Keratinocyte (primary cell): Measurements from ENCODE around the gene SF3B2. TPM values are rescaled to one million over a fixed set of nuclear protein-coding genes. Genes with fewer than 3 reads are reported as not detected.

ENCODE experiments used
- DNase-seq: peaks from one replicate; pipeline ENCODE4 v3.0.0-alpha.2; 2011; ENCODE audit warnings: low read depth, missing footprints, low spot score
- FAIRE-seq: peaks from 2 replicates; lab custom pipeline; 2011; peaks lifted over from hg19 to GRCh38; lab: Jason Lieb, UNC
- H2AFZ ChIP-seq: 2 replicates; pipeline ENCODE4 v1.6.0; 2012; ENCODE audit warnings: low read length, control low read depth, inconsistent platforms; ENCODE audit not compliant: control insufficient read depth
- H3K27ac ChIP-seq: 2 replicates; pipeline ENCODE4 v1.5.1; 2011; ENCODE audit warnings: low read length; ENCODE audit not compliant: control insufficient read depth, insufficient read depth
- H3K27me3 ChIP-seq: 3 replicates; pipeline ENCODE4 v1.6.0; 2011; ENCODE audit warnings: low read length; ENCODE audit not compliant: control insufficient read depth, insufficient read depth; ENCODE audit errors: extremely low read depth
- H3K36me3 ChIP-seq, 2 experiments: 2 replicates in 1 of 2; 3 replicates in 1 of 2; pipeline ENCODE4 v1.5.1; 2011; ENCODE audit warnings: low read length in 2 of 2, mild to moderate bottlenecking in 1 of 2; ENCODE audit not compliant: control insufficient read depth in 2 of 2, insufficient read depth in 2 of 2; ENCODE audit errors: extremely low read depth in 1 of 2
- H3K4me1 ChIP-seq: 3 replicates; pipeline ENCODE4 v1.5.1; 2011; ENCODE audit warnings: low read length; ENCODE audit not compliant: control insufficient read depth, insufficient read depth; ENCODE audit errors: extremely low read depth
- H3K4me2 ChIP-seq: 3 replicates; pipeline ENCODE4 v1.6.0; 2011; ENCODE audit warnings: low read depth, low read length; ENCODE audit not compliant: control insufficient read depth, insufficient read depth; ENCODE audit errors: extremely low read depth
- H3K4me3 ChIP-seq, 3 experiments: fragments of 200-600 bp in 1 of 3; sonication (generic) in 1 of 3; 2 replicates in 2 of 3; 3 replicates in 1 of 3; pipeline ENCODE4 v1.5.1; 2011 to 2016; ENCODE audit warnings: low read length in 3 of 3, mild to moderate bottlenecking in 3 of 3, control low read depth in 2 of 3, inconsistent platforms in 1 of 3, low read depth in 1 of 3, mixed read lengths in 1 of 3, mixed run types in 1 of 3, moderate library complexity in 1 of 3; ENCODE audit not compliant: control insufficient read depth in 2 of 3, insufficient read depth in 2 of 3; ENCODE audit errors: extremely low read depth in 1 of 3
- H3K79me2 ChIP-seq: 2 replicates; pipeline ENCODE4 v1.6.0; 2012; ENCODE audit warnings: low read length; ENCODE audit not compliant: control insufficient read depth, insufficient read depth
- H3K9ac ChIP-seq: 3 replicates; pipeline ENCODE4 v1.6.0; 2011; ENCODE audit warnings: low read length; ENCODE audit not compliant: control insufficient read depth, insufficient read depth; ENCODE audit errors: extremely low read depth
- H3K9me1 ChIP-seq: 3 replicates; pipeline ENCODE4 v1.6.0; 2011; ENCODE audit warnings: low read length; ENCODE audit not compliant: control insufficient read depth, insufficient read depth; ENCODE audit errors: extremely low read depth
- H3K9me3 ChIP-seq: 2 replicates; pipeline ENCODE4 v1.5.1; 2012; ENCODE audit warnings: low read depth, low read length; ENCODE audit not compliant: control insufficient read depth
- H4K20me1 ChIP-seq: 3 replicates; pipeline ENCODE4 v1.6.0; 2011; ENCODE audit warnings: low read length; ENCODE audit not compliant: control insufficient read depth, insufficient read depth; ENCODE audit errors: extremely low read depth
- EZH2 ChIP-seq: IDR thresholded peaks from one replicate; pipeline ENCODE4 v1.6.1; 2012; ENCODE audit warnings: inconsistent platforms, mild to moderate bottlenecking, low read length, moderate library complexity
- dilution Hi-C: fragments of 300-500 bp; cut with MboI; formaldehyde crosslinking; loops from one replicate; pipeline ENCODE4 v1.7.0; 2020; ENCODE audit warnings: low sequenced_read_pairs; ENCODE audit not compliant: extremely low pct_ligation_motif_present
- polyA plus RNA-seq, 5 experiments: library from polyadenylated mRNA; depleted of rRNA in 3 of 5; stranded (reverse) in 3 of 5; stranded (forward) in 1 of 5; unstranded in 1 of 5; fragments of >200 nt; gene quantifications; 1 replicate in 1 of 5; 2 replicates in 3 of 5; 3 replicates in 1 of 5; pipeline versions ENCODE4 v1.2.1 to v1.2.3, GENCODE V29; 2011 to 2012; ENCODE audit warnings: missing spikeins in 2 of 5, low read depth in 1 of 5, low replicate concordance in 1 of 5
- TF ChIP-seq, protein P1 (sequence below), 3 experiments: IDR thresholded peaks in 1 of 3; conservative IDR thresholded peaks in 1 of 3; optimal IDR thresholded peaks in 1 of 3; 2 replicates in 2 of 3; 3 replicates in 1 of 3; pipeline versions ENCODE3 to v1.5.1; 2011; ENCODE audit warnings: low read length in 3 of 3, mild to moderate bottlenecking in 3 of 3, moderate library complexity in 2 of 3, control low read depth in 1 of 3, inconsistent platforms in 1 of 3; ENCODE audit not compliant: insufficient read depth in 2 of 3; ENCODE audit errors: extremely low read depth in 1 of 3

SF3B2 gene
- polyA plus RNA-seq, 1 donor (not counting 4 experiments of a cell fraction or from before 2014, with no cell fraction given), result 73.0 TPM

DNA sequence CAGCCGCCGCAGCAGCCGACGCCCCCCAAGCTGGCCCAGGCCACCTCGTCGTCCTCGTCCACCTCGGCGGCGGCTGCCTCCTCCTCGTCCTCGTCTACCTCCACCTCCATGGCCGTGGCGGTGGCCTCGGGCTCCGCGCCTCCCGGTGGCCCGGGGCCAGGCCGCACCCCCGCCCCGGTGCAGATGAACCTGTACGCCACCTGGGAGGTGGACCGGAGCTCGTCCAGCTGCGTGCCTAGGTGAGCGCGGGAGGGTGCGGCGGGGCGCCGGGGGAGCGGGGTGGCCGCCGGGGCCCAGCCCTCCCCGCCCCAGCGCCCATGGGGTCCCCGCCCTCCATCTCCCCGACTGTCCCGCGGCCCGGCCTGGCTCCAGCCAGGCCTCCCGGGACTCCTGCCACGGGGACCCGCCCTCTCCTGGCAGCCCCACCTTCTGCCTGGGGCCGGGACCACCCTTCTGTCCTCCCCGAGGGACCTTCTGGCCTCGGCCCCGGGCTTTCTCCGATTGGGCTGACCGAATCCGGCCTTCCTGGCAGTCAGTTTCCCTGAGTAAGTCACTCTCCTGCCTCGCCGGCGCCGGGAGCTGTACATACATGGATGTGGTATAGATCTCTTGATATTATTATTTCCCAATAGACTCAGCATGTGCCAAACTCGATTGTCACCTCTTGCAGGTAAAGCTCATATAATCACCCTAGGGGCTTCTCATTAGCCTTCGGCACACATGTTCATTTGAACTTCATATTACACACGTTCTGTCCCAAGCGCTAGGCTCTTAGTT is 18.6 kb downstream of the SF3B2 start:
- H3K4me1 ChIP-seq, result peaks cover 19% of the 10 kb centered on the region
- no peaks in the 10 kb centered on the region for H3K27me3 ChIP-seq
- peak overlapping the region; percentile 80 for H3K9ac ChIP-seq
- peaks cover 11% of the 10 kb centered on the region for H4K20me1 ChIP-seq
- no peaks in the 10 kb centered on the region for H3K9me1 ChIP-seq
- peaks cover 36% of the 10 kb centered on the region for H3K79me2 ChIP-seq
- TF ChIP-seq, protein P1, sequence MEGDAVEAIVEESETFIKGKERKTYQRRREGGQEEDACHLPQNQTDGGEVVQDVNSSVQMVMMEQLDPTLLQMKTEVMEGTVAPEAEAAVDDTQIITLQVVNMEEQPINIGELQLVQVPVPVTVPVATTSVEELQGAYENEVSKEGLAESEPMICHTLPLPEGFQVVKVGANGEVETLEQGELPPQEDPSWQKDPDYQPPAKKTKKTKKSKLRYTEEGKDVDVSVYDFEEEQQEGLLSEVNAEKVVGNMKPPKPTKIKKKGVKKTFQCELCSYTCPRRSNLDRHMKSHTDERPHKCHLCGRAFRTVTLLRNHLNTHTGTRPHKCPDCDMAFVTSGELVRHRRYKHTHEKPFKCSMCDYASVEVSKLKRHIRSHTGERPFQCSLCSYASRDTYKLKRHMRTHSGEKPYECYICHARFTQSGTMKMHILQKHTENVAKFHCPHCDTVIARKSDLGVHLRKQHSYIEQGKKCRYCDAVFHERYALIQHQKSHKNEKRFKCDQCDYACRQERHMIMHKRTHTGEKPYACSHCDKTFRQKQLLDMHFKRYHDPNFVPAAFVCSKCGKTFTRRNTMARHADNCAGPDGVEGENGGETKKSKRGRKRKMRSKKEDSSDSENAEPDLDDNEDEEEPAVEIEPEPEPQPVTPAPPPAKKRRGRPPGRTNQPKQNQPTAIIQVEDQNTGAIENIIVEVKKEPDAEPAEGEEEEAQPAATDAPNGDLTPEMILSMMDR (optimal IDR thresholded peaks at IDR 0.05 in 1 of 3, IDR thresholded peaks at IDR 0.05 in 1 of 3, conservative IDR thresholded peaks at IDR 0.05 in 1 of 3; ENCODE audit: extremely low read depth in 1 of 3, insufficient read depth in 2 of 3, low read length in 3 of 3), result no peak
- TF ChIP-seq EZH2, result no peak
- H3K36me3 ChIP-seq, result peaks cover 26 to 44% of the 10 kb centered on the region in 2 experiments
- dilution Hi-C loops, result no loop called here
- FAIRE-seq, result no peak
- peak overlapping the region; percentile 70 to 95 (median 84) for H3K4me3 ChIP-seq
- peak overlapping the region; percentile 97 for H3K4me2 ChIP-seq
- H3K27ac ChIP-seq, result peak overlapping the region; percentile 42
- no peaks in the 10 kb centered on the region for H3K9me3 ChIP-seq
- H2AFZ ChIP-seq, result peak overlapping the region; percentile 56
- DNase-seq, result no peak

DNA sequence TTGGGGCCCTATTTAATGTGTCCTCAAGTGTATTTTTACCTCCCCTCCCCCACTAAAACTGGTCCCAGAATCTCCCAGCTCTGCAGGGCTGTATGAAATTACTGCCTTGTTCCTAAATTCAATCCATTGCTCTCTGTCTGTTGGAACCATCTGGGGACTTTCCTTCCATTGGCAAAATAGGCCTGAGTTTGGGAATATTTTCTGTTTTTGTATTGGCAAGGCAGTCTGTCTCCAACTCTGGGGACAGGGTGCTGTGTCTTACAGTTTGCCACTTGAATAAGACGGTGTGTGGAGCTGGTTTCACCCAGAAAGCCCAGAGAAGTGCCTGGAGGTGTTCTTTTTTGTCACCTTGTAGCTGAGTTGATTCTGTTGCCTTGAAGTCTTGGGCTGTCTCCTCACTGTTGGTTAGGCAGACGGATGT is 19.2 kb downstream of the SF3B2 start:
- Histone ChIP-seq H3K27ac (peak overlapping the region; percentile 42), H3K4me3 (peak overlapping the region; percentile 70 to 95 (median 84)), H3K9me1 (no peaks in the 10 kb centered on the region), H3K4me1 (peaks cover 25% of the 10 kb centered on the region), H4K20me1 (peaks cover 11% of the 10 kb centered on the region), H3K4me2 (peak overlapping the region; percentile 97), H3K27me3 (no peaks in the 10 kb centered on the region), H3K36me3 (peaks cover 23 to 44% of the 10 kb centered on the region in 2 experiments), H2AFZ (peak overlapping the region; percentile 56), H3K79me2 (peaks cover 40% of the 10 kb centered on the region), H3K9me3 (no peaks in the 10 kb centered on the region), H3K9ac (peak overlapping the region; percentile 80)
- DNase-seq (no peak), FAIRE-seq (no peak)
- TF ChIP-seq, protein P1 (optimal IDR thresholded peaks at IDR 0.05 in 1 of 3, IDR thresholded peaks at IDR 0.05 in 1 of 3, conservative IDR thresholded peaks at IDR 0.05 in 1 of 3; ENCODE audit: extremely low read depth in 1 of 3, insufficient read depth in 2 of 3, low read length in 3 of 3), result no peak
- TF ChIP-seq EZH2, result no peak
- dilution Hi-C loops, result no loop called here
